Measurements from ENCODE around the gene CPA5. TPM values are rescaled to one million over a fixed set of nuclear protein-coding genes. Genes with fewer than 3 reads are reported as not detected.
A peak's percentile ranks its signal among the peaks of the same experiment; 100 is the strongest.

Gene CPA5
- total RNA-seq, 1 donor from 2014 or later, result not detected

DNA sequence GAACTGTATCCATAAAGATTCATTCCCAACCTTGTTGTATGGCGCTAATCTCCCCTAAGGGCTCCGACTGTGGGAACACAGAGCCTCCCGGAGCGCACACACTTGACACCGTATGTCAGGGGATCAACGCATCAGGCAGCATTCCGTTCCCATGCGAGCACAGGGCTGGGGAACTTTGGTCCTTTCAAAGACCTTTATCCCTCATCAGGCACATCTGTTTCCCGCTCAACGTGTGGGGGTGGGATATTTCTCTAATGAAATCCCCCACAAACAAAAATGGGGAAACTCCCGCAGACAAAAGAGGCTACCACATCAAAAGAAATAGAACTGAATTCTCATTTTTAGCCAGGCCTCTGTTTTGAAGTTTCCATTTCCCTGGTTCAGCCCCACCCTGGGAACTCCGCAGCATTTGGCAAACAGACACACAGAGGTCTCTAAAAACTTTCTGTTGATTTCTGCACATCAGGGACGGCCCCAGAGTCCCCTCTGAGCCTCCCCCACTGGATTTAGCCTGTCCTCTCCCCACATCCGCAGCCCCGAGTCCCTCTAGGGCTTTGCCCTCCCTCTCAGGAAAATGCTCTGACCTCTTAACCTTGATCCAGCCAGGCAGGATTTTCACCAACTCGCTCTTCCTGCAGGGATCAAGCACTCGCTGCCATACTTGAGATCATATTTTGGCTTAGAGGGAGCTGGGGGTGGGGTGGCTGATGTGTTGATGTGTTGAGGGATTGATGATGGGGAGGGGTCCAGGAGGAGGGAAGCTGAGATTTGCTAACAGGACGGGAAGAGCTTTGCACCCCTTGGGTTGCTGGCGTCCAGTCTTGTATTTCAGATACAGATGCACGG is 6.6 kb downstream of the CPA5 start:
- H3K4me3 ChIP-seq, result no peak overlapping the region
- ATAC-seq (no peak), DNase-seq (no peak)
- H3K27ac ChIP-seq, result peak overlapping the region; percentile 61
- intact Hi-C loops (cut with DNase I), result no loop called here
- no peaks in the 10 kb centered on the region for H3K9me3 ChIP-seq
- H3K4me1 ChIP-seq, result peaks cover 19% of the 10 kb centered on the region
- peaks cover under 1% of the 10 kb centered on the region for H3K27me3 ChIP-seq (ENCODE audit: low read depth)
- TF ChIP-seq CTCF (IDR thresholded peaks at IDR 0.05), result no peak
- H3K36me3 ChIP-seq, result no peaks in the 10 kb centered on the region

- no peak for DNase-seq
- Histone ChIP-seq H3K36me3 (no peaks in the 10 kb centered on the region), H3K27me3 (ENCODE audit: low read depth) (no peaks in the 10 kb centered on the region), H3K4me3 (no peak overlapping the region), H3K4me1 (peaks cover 23% of the 10 kb centered on the region), H3K27ac (peak overlapping the region; percentile 61), H3K9me3 (no peaks in the 10 kb centered on the region)
- no peak for TF ChIP-seq CTCF (IDR thresholded peaks at IDR 0.05)
- intact Hi-C loops (cut with DNase I), result no loop called here
- peak in 1 of 2 donors; percentile 4 for ATAC-seq
Observed at GRCh38 chr7:130351791-130352090, 7.1 kb downstream of the CPA5 start.

DNA sequence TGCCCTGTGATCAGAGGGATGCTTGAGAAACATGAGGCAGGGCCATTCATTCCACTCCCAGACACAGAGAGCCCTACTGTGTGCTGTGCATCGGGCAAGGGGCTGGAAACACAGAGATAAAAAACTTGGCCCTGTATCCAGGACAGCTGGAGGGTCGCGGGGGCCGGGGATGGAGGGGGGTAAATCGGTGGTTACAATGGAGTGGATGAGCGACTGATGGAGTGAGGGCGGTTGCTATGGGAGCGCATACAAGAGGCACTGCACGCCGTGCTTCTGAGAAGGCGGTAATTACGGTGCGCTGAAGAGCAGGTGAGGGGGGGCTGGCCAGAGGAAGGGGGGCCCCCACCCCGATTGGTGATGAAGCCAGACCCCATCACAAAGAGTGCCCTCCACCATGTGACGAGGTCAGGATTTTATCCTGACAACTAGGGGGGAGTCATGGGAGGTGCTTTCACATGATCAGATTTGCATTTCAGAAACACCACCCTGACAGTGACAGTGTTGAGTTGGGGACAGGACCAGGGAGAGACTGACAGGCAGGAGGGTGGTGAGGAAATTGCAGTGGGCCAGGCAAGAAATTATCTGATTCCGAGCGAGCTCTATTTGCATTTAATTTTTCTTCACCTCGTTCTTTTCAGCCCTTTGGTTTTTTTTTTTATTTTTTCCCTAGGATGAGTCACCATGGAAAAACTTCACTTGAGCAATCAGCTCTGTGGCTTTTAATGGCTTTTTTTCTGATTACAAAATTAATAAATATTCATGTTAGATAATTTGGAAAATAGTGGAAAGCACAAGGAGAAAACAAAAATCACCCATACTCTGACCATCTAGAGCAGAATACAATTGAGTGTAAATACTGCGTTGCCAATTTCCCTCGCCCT is 7.8 kb downstream of the CPA5 start:
- Histone ChIP-seq H3K4me1 (peaks cover 28% of the 10 kb centered on the region), H3K27ac (peak overlapping the region; percentile 61), H3K4me3 (no peak overlapping the region), H3K27me3 (ENCODE audit: low read depth) (no peaks in the 10 kb centered on the region), H3K36me3 (no peaks in the 10 kb centered on the region), H3K9me3 (no peaks in the 10 kb centered on the region)
- DNase-seq, result no peak
- no peak for ATAC-seq
- intact Hi-C loops (cut with DNase I), result no loop called here
- TF ChIP-seq CTCF (IDR thresholded peaks at IDR 0.05), result no peak

DNA sequence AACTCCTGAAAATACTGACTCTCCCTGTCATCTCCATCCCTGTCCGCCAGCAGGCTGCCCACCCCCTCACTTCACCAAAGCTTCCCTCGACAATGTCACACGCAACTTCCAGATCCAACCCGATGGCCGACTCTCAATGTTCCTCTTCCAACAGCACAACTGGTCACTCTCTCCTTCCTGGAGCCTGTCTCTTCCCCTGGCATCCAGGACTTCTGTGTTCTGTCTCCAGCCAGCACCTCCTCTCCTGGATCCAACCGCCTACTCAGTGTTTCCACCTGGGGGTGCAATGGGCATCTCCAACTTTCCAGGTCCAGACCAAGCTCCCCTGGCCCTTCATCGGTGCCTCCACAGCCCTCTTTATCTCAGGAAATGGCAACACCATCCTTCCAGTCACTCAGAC is 8.6 kb downstream of the CPA5 start:
- TF ChIP-seq CTCF (IDR thresholded peaks at IDR 0.05), result no peak
- Histone ChIP-seq H3K4me1 (peaks cover 28% of the 10 kb centered on the region), H3K9me3 (no peaks in the 10 kb centered on the region), H3K36me3 (no peaks in the 10 kb centered on the region), H3K27me3 (ENCODE audit: low read depth) (no peaks in the 10 kb centered on the region), H3K4me3 (no peak overlapping the region), H3K27ac (peak overlapping the region; percentile 61)
- ATAC-seq, result no peak
- DNase-seq, result no peak
- intact Hi-C loops (cut with DNase I), result no loop called here

GRCh38 chr7:130356121-130356875 is 11.7 kb downstream of the CPA5 start:
- Histone ChIP-seq H3K27ac (peak overlapping the region; percentile 77), H3K9me3 (peaks cover 13% of the 10 kb centered on the region)
- peak; percentile 53 to 76 for ATAC-seq

More at GRCh38 chr7:130356121-130356875, 11.7 kb downstream of the CPA5 start:
- no peak overlapping the region for H3K4me3 ChIP-seq
- TF ChIP-seq CTCF (IDR thresholded peaks at IDR 0.05), result no peak
- no peak for DNase-seq
- H3K27me3 ChIP-seq (ENCODE audit: low read depth), result no peaks in the 10 kb centered on the region
- intact Hi-C loops (cut with DNase I), result no loop called here
- H3K36me3 ChIP-seq, result no peaks in the 10 kb centered on the region
- peaks cover 20% of the 10 kb centered on the region for H3K4me1 ChIP-seq

Measured in lower lobe of right lung (tissue), 2 donors.